HG02943 (cell line): Measurements from ENCODE around the gene SNX3.

Experiments used
- ATAC-seq: cut with Tn5 transposase; IDR thresholded peaks from one replicate; pipeline ENCODE4 v1.9.1; 2021; ENCODE audit warnings: mild to moderate bottlenecking, low read depth, moderate library complexity; ENCODE audit not compliant: unreplicated experiment

SNX3 gene

GRCh38 chr6:108171918-108172516 lies 88.8 kb downstream of the SNX3 start:
- no peak for ATAC-seq

DNA sequence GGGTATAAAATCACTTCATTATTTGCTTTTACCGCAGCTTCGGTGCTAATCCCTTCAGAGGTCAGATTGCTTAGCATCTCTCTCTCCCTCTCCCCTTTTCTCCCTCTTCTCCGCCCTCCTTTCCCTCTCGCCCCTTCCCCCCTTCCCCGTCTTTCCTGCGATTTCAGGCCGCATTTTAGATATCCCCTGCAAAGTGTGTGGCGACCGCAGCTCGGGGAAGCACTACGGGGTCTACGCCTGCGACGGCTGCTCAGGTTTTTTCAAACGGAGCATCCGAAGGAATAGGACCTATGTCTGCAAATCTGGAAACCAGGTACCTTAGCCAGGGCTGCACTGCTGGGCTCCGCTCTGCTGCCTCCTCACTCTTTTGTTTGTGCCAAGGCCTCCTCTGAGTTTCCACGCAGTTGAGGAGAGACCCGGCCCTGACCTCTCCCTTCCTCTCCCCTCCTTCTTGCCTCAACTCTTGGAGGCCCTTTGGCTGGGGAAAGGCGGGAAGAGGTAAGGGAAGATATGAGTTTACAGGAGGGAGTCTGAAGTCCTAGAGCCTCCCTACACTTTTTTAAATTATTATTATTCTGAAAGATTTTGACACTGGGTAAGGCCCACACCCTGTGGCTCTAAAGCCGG lies 89.4 kb downstream of the SNX3 start:
- ATAC-seq: no peak

DNA sequence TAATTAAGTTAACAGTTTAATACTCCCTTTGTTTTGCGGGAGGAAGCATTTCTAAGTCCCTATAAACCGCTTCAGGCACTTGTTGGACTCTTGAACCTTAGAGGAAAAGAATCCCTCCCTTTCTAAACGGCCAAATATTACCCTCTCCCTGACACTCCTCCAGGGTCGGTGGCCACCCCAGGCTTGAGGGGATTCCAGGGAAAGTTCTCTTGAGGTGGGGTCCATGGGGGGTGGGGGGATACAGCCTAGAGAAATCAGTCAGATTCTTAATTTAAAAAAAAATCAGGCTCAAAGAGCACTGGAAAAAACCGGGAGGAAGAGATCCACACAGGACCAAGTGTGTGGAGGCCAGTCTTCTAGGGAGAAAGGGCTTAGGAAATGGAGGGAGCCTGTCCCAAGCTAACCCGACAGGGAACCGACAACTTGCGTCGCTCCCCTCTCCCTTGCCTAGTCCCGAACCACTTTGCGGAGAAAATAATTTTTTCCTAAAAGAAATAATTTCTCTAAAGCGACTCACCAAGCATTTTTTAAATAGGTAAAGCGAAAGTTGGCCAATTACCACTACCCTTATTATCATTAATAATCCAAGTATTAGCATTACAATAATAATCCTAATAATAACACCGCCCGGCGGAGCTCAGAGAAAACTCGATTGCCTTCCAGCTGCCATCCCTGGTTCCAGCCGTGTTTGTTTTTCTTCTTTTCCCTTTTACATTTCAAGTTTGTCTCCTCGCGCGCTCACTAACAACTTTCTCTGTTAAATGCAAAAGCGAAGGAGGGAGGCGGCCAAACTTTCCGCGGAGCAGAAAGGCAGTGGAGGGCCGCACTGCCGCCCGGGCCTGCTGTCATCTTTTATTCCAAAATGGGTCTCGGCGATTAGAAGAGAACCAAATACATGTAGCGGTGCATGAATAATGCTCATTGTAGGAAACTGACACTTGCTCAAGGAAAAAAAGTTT lies 90.2 kb downstream of the SNX3 start:
- no peak for ATAC-seq

DNA sequence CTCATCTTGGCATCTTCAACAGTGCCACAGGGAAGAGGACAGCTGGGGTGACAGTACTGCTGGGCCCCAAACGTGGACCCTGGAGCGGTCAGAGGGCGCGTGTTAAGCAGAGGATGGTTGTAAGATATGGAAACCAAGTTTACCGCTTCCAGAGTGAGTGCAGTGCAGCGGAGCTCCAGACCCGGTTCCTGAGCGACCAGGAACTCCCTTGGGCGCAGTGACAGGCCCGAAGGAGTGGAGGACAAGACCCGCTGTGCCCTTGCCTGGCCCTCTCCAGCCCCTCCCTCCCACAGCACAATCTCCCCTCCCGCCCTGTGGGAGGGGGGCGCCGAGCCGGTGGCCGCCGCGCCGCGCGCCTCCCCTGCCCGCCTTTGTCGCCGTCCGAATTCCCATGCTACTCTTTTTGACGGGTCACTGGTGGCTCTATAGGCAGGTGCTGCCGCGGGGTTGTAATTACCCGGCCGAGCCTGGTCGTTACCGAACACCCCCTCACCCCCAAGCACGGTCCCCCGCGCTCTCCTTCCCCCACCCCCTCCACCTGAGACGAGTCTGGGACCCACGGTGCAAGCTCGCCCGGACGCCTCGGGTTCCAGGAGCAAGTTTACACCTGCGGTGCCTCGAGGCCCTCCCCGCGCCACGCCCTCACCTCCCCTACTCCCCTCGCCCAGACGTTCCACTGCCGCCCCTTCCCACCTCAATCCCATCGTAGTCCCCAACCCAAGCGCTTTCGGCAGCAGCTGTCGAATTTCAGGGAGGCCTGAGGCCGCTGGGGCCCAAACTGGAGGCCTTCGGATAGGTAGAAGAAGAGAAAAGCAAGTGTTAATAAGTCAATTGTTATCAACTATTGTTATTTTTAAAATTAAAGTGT lies 91.1 kb downstream of the SNX3 start:
- ATAC-seq: no peak

GRCh38 chr6:108168501-108169463 lies 92.1 kb downstream of the SNX3 start:
- no peak for ATAC-seq

DNA sequence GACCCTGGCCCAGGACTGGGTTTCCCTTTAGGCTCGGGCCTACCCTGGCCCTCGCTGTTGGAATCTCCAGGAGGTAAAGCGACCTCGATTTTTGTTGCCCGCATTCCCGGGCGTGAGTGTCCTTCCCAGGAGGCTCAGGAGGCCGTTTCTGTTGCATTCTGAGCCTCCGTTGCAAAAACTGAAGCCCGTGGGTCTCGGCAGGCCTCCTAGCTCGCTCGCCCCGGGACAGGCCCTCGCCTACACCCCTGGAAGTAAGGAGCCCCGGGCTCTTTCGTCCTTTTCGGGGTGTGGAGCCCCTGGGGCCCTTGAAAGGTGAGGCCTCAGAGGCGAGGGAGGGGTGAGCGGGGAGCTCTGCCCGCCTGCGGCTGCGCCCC lies 92.8 kb downstream of the SNX3 start:
- no peak for ATAC-seq

DNA sequence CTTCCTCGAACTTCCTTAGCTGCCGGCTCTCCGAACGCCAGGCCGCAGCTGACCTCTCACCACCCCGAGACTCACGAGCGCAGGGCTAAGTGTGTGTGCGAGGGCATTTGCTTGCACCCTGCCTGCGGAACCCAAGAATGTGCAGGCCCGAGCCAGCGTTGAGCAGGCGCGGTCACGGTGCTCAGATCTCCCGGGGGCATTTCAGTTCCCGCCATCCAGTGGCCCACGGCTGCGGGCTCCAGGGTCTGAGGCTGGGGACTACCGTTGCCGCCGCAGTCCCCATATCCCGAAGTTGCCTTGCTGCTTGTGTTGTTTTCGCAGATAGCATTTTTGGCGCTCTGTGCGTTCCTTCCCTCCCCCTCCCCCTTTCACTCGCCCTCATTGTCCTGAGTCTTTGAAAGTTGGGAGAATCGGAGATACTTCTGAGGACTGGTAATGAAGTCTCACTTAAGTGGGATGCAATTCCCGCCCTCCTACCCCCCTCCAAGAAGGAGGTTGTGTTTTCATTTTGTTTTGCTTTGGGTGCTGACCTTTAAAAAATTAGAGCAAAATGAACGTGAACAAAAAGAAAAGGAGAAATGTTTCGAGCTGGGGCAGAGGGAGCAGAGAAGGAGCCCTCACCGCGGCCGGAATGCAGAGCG lies 93.3 kb downstream of the SNX3 start:
- ATAC-seq: no peak

- ATAC-seq: no peak
These were observed 94.0 kb downstream of the SNX3 start for GRCh38 chr6:108166664-108167448.

GRCh38 chr6:108165714-108166663 lies 94.9 kb downstream of the SNX3 start, which contains the start of gene NR2E1:
NR2E1 (plus strand) TSS chr6:108166022; CDS start chr6:108166766, 744 bp downstream.
- ATAC-seq: no peak

DNA sequence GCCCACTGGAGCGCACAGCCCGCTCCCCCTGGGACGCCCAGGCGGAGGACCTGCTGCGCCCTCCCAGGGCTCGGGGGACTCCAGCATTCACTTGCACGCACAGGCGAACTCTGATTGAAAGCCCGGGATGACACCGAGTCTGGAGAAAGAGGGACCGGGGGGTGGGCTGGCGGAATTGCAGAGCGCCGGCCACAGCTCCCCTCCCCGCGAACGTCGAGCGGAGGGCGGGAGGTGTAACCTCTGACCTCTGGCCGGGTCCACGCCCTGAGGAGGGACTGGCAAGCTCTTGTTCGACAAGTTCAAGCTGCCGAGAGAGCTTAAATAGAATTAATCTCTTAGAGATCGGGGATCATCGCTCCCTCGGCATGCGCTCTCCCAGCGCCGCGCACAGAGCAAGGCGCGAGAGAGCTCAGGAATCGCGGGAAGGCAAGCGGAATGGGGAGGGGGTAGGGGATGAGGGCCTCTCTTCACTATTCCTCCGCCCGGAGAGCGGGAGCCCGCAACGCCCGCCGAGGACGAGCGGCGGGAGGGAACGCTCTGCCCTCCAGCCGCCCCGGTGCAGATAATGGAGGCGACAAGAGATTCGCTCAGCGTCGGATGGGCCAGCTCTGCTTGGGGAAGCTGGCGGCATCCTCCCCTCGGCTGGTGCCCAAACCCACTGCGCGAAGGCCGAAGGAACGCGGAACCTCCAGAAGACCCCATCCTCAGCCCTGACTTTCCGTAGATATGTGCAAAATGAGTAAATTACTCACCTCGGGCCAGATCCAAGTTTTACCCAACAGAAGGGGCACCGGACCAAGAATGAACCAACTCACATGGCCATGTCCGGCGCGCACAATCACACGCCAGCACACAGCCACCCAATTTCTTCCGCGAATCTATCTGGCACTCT lies 95.8 kb downstream of the SNX3 start:
- ATAC-seq: no peak

DNA sequence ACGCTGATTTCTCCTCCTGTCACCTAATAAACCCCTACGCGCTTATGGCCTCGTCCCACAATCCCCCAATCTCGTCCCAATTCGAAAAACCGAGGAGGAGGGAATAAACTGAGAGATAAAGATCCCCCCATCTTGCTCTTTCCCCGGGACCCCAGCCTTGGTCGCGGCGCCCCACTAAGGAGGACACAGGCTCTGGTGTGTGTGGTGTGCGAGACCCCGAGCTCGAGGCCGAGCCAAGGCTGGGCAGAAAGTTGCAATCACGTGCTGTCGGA lies 96.4 kb downstream of the SNX3 start:
- ATAC-seq: no peak

GRCh38 chr6:108163644-108164542 lies 96.9 kb downstream of the SNX3 start:
- no peak for ATAC-seq

GRCh38 chr6:108163267-108163643 lies 97.6 kb downstream of the SNX3 start:
- no peak for ATAC-seq

DNA sequence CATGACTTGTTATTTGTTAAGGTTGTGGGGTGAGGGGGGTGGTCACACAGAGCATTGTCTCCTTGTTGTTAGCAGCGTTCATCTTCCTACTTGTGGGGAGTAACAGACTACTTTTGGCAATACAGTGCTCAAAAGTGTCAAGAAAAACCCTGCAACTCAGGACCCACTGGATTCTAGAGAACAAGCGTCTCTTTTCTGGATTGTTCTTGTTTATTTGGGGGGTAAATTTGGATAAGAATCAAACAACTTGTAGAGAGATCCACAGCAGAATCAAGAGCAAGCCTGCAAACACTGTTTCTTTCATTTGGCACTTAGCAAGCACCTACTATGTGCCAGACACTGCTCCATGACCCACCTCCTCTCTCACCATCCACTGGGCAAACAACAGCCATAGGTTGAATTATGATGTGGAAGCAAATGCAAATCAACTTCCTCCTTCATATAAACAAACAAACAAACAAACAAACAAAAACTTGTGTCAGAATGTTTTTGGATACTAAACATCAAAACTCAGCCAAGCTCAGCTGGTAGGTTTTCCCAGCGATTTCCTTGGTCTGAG lies 99.0 kb downstream of the SNX3 start:
- no peak for ATAC-seq
